Superior temporal gyrus (tissue), 1 donor: ENCODE measurements around the gene MAGOHB.

Experiments
- DNase-seq: peaks from one replicate; pipeline ENCODE4 v3.0.0-alpha.2; 2016; ENCODE audit errors: extremely low spot score

The MAGOHB gene

GRCh38 chr12:10554756-10555481, 58.5 kb downstream of the MAGOHB start:
- DNase-seq, result no peak

- DNase-seq, result no peak
Measured at GRCh38 chr12:10554228-10554755, 59.1 kb downstream of the MAGOHB start.
